Activated CD8-positive, alpha-beta memory T cell treated with anti-CD3 and anti-CD28 coated beads for 4 hours (primary cell): ENCODE measurements around the gene BMP8B.
"Not testable (repeated sequence)": the region's sequence is repeated elsewhere in the genome, so short reads cannot be mapped to it uniquely, and the experiment has no call there.

Source experiments
- DNase-seq, 2 donors: peaks; one replicate each; pipeline ENCODE4 v3.0.0-alpha.2; 2020; ENCODE audit warnings: low read depth in 2 of 2

Gene BMP8B

DNA sequence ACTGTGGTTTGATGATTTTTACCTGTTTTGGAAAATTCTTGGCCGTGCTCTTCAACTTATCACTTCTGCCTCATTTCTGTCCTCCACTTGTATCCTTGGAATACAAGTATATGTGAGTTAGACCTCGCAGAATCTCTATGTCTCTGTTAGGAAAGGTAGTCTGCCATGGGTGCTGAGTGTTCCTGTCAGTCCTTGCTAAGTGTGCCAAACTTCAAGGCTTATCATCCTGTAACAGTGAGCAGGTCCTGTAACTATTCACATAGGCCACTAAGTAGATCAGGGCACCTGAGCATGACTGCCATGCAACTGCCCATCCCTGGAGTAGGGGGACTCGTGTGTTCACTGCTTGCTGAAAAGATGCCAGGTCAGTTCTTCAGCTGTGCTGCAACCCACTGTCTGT lies 24.2 kb upstream of the BMP8B start:
- DNase-seq: no peak

DNA sequence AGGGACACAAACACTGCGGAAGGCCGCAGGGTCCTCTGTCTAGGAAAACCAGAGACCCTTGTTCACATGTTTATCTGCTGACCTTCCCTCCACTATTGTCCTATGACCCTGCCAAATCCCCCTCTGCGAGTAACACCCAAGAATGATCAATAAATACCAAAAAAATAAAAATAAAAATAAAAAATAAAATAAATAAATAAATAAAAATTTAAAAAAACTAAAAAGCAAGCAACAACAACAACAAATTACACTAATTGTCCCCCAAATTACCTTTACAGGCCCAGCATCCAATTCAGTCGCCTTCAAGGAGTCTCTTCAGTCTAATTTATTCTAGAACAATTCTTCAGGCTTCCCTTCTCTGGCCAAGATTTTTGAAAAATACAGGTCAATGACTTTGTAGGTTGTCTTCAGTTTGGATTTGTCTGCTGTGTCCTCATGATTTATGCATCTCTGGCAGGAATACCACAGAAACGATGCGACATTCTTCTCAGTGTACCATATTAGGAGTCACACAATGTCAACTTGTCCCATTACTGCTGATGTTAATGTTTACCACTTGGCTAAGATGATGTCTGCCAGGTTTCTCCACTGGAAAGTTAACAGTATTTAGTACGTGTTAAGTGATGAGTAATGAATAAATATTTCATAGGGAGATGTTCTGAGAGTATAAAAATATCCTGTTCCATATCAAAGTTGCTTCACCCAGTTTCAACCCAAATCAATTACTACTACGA lies 20.3 kb upstream of the BMP8B start:
- DNase-seq: no peak

DNA sequence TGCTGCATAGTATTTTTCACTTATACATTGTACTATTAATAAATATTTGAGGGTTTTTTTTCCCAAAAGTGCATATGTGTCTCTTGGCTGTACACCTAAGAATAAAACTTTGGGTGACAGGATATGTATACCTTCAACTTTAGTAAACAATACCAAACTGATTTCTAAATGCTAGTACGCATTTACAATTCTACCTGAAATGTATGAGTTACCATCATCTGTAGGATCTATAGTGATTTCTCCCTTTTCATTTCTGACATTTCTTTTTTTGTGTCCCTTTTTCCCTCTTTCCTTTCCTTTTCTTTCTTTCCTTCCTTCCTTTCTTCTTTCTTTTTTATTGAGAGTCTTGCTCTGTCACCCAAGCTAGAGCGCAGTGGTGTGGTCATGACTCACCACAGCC lies 16.7 kb upstream of the BMP8B start:
- DNase-seq: no peak

- no peak for DNase-seq
These were observed 14.0 kb upstream of the BMP8B start for GRCh38 chr1:39802496-39803260.

DNA sequence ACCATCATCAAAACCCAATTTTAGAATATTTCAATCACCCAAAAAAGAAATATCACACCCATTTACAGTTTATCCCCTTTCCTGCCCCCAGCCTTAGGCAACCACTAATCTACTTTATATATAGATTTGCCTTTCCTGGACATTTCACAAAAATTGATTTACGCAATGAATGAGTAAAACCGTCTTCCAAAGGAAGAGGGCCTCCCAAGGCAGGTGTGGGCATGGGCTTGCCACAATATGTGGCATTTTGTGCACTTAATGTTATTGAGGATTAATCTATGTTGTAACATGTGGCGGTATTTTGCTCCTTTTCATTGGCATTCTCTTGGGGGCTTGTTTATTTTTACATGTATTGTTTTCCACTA lies 11.8 kb upstream of the BMP8B start:
- no peak for DNase-seq

DNA sequence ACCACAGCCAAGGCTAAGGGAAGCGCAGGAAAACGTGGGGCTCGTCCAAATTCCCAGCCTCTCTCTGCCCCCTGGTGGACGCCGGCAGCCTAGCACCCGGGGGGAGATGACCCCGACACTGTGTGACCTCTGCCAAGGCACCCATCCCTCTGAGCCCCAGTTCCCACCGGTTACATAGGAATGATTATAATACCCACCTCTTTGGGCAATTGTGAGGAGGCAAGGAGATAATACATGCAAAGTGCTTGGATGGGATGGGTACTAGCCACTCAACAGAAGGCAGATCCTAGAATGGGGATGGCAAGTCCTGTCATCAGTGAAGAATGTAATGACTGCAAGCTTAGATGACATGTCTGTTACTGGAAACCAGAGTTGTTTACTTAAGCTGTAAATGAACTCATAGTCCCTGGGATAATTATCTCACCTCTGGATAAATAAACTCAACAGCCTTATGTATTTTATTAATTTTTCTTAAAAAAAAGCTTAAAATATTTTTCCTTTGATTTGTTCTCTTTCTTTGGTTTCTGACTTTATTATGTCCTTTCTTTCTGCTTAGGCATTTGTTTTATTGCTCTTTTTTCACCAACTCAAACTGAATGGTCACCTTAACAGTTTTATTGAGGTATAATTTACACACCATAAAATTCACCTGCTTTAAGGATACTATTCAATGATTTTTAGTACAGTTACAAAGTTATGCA lies 11.3 kb upstream of the BMP8B start:
- DNase-seq: peak; percentile 39 to 42

DNA sequence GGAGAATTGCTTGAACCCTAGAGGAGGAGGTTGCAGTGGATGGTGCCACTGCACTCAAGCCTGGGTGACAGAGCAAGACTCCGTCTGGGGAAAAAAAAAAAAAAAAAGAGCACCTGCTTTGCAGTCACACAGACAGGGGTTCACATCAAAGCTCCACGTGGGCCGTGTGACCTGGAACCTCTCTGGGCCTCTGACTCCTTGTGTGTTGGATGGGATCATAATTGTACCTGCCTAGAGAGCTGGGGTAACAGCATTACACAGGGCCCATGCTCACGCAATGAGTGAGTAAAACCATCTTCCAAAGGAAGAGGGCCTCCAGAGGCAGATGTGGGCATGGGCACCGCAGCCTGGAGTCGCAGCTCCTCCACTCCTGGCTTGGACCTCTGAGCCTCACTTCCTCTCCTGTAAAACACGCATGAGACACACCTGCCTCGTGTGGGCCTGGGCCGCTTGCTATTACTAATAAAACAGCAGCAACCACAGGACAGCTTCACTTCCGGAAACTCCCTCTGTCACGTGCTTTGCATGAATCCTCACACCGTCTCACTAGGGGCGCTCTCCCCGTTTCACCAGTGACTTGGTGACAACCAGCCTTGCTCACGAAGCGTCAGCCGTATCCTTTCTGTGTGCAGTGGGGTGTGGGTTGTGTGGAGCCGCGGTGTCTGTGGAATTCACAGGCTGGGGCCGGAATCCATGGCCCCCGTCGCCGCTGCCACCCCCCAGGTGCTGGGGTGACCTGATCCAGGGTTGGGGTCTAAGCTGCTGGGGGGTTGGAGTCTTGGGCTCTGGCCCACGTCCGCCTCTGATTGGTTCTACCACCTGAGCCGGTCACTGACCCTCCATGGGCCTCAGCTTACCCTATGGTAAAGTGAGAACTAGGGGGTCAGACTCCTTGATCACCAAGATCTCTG lies 10.4 kb upstream of the BMP8B start:
- DNase-seq: peak; percentile 76 to 84

- no peak for DNase-seq
These were observed 7.0 kb upstream of the BMP8B start for GRCh38 chr1:39795651-39796050.

- no peak for DNase-seq
These were observed 3.2 kb upstream of the BMP8B start for GRCh38 chr1:39791838-39792237.

GRCh38 chr1:39789571-39790110 lies 976 bp upstream of the BMP8B start:
- DNase-seq: no peak

- no peak for DNase-seq
These were observed 273 bp downstream of the BMP8B start for GRCh38 chr1:39788426-39788757.

GRCh38 chr1:39787964-39788363 lies 701 bp downstream of the BMP8B start:
- not testable (repeated sequence) for DNase-seq

- DNase-seq: no peak
These were observed 1.2 kb downstream of the BMP8B start for GRCh38 chr1:39787468-39787867.

- not testable (repeated sequence) for DNase-seq
These were observed 1.6 kb downstream of the BMP8B start for GRCh38 chr1:39787108-39787375.

DNA sequence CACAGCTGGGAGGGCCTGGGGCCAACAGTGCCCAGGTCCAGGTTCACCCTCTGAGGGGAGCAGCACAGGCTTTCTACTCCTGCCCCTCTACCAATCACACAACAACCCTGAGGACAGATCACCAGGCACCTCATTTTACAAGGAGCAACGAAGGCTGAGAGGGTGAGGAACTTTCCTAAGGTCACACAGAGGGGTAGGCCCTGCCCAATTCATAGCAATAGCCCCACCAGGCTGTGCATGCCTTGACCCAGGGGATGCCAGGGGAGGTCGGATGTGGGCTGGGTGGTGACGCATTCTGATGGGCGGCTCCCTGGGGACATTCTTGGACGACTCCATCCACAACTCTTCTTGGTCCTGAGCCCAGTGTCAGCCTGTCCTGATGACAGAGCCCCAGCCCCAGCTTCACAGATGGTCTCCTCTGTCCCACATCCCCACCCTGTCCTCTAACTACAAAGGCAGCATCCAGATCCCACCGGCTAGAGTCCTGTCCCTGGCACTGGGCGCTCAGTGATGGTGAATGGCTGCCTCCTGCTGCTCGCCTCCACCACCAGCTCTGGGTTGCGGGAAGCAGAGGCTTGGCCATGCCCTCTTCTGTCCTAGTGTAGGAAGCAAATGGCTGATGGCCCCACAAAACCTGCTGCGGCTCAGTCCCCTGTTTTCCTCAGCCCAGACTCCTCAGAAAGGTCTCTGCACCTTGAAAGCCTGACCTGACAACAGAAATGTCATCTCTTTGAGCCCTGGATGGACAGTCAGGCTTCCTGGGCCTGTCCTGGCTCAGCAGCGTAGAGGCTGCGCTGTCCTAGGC lies 2.2 kb downstream of the BMP8B start:
- DNase-seq: not testable (repeated sequence)

- DNase-seq: not testable (repeated sequence)
These were observed 6.0 kb downstream of the BMP8B start for GRCh38 chr1:39782685-39783084.

GRCh38 chr1:39782103-39782502 lies 6.6 kb downstream of the BMP8B start:
- no peak for DNase-seq

GRCh38 chr1:39781349-39781715 lies 7.3 kb downstream of the BMP8B start:
- DNase-seq: no peak

DNA sequence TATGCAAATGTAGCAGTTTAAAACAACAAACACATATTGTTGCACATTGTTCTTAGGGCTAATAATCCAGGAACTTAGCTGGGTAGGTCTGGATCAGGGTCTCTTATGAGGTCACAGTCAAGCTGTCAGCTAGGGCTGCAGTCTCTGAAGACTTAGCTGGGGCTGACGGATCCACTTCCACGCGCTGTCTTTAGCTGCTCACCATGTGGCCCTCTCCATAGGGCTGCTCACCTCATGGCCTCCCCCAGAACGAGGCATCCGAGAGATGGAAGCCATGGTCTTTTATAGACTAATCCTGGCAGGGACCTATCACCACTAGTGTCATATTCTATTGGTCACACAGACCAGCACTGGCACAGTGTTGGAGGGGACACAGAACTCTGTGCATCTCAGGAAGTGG lies 8.8 kb downstream of the BMP8B start:
- no peak for DNase-seq

- DNase-seq: no peak
These were observed 9.5 kb downstream of the BMP8B start for GRCh38 chr1:39779137-39779536.

DNA sequence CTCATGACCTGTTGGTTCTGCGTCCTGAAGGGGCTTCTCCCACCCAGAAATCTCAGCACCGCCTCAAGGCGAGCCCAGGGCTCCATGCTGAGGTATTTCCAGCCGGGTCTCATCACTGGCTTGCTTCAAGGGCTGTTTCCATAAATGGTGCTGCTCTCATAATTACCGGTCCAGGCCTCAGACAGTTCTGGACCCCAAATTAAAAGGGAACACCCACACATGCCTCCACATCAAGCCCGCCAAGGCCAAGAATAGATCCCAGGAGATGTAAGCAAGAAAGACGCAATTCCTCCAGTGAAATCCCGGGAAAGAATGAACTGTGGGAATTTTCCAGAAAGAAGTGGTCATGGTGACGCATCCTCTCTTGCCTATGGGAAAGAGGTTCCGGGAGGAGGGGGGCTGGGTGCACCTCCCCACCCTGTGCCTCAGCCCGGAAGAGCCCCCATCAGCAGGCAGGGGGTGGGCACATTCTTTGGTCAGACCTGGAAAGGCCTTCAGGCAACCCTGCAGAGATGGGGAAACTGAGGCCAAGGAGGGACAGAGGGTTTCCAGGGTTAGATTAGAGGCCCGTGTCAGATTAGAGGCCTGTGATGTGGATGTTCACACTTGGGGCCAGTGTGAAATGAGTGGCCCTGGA lies 10.1 kb downstream of the BMP8B start:
- not testable (repeated sequence) for DNase-seq
